NB4 (cell line): ENCODE results near the gene PTPRG.

Experiments
- MYC ChIP-seq: IDR thresholded peaks from 2 replicates; pipeline ENCODE4 v1.6.1; 2011; ENCODE audit warnings: low read depth, low read length
- POLR2A ChIP-seq: IDR thresholded peaks from 2 replicates; pipeline ENCODE4 v1.6.1; 2011; ENCODE audit warnings: mild to moderate bottlenecking; ENCODE audit not compliant: insufficient read length; ENCODE audit errors: extremely low read depth
- TF ChIP-seq, protein P1 (sequence below): IDR thresholded peaks from one replicate; pipeline ENCODE4 v1.5.1; 2012; ENCODE audit warnings: low read depth, low read length
- TF ChIP-seq, protein P2 (sequence below): IDR thresholded peaks from 2 replicates; pipeline ENCODE4 v1.6.1; 2011; ENCODE audit warnings: low read depth, low read length

DNA sequence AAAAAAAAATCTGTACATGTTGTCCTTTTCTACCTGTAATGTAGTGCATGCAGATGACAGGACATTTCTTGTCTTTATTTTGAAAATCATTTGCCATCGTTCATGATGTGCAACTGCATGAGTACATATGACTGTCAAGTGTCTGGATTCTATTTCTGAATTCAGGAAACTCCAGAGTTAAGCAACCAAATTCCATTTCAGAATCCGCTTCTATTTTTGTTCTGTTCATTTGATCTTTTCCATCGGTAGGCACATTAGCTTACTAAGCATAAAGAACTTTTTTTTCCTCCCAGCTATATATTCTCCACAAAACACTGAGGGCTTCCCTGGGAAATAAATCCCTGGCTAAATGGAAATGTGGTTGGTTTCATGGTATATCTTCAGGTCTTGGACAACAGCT lies 365.6 kb downstream of the PTPRG start:
- TF ChIP-seq POLR2A: no peak
- TF ChIP-seq, protein P1, sequence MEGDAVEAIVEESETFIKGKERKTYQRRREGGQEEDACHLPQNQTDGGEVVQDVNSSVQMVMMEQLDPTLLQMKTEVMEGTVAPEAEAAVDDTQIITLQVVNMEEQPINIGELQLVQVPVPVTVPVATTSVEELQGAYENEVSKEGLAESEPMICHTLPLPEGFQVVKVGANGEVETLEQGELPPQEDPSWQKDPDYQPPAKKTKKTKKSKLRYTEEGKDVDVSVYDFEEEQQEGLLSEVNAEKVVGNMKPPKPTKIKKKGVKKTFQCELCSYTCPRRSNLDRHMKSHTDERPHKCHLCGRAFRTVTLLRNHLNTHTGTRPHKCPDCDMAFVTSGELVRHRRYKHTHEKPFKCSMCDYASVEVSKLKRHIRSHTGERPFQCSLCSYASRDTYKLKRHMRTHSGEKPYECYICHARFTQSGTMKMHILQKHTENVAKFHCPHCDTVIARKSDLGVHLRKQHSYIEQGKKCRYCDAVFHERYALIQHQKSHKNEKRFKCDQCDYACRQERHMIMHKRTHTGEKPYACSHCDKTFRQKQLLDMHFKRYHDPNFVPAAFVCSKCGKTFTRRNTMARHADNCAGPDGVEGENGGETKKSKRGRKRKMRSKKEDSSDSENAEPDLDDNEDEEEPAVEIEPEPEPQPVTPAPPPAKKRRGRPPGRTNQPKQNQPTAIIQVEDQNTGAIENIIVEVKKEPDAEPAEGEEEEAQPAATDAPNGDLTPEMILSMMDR: no peak
- TF ChIP-seq, protein P2, sequence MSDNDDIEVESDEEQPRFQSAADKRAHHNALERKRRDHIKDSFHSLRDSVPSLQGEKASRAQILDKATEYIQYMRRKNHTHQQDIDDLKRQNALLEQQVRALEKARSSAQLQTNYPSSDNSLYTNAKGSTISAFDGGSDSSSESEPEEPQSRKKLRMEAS: no peak
- no peak for TF ChIP-seq MYC
